ENCODE data around the gene MASP1.

MASP1 gene

GRCh38 chr3:187295316-187296034 is 3.9 kb upstream of the MASP1 start:
- H3K27ac ChIP-seq: no peak overlapping the region
- TF ChIP-seq CTCF (IDR thresholded peaks at IDR 0.05) (peak; percentile 25; the same call in 1 of the 2 replicates), ZFX (IDR thresholded peaks at IDR 0.05; ENCODE audit: borderline replicate concordance) (no peak)

GRCh38 chr3:187293516-187294430 is 2.2 kb upstream of the MASP1 start:
- no peak for TF ChIP-seq CTCF (IDR thresholded peaks at IDR 0.05)
- no peak for TF ChIP-seq ZFX (IDR thresholded peaks at IDR 0.05; ENCODE audit: borderline replicate concordance)
- H3K27ac ChIP-seq: no peak overlapping the region

- TF ChIP-seq ZFX (IDR thresholded peaks at IDR 0.05; ENCODE audit: borderline replicate concordance) (no peak), CTCF (IDR thresholded peaks at IDR 0.05) (no peak)
- no peak overlapping the region for H3K27ac ChIP-seq
These were observed 1.3 kb upstream of the MASP1 start for GRCh38 chr3:187292631-187293515.

- TF ChIP-seq ZFX (IDR thresholded peaks at IDR 0.05; ENCODE audit: borderline replicate concordance) (no peak), CTCF (IDR thresholded peaks at IDR 0.05) (no peak)
- H3K27ac ChIP-seq: no peak overlapping the region
These were observed 644 bp upstream of the MASP1 start for GRCh38 chr3:187292181-187292580.

- H3K27ac ChIP-seq: no peak overlapping the region
- TF ChIP-seq CTCF (IDR thresholded peaks at IDR 0.05) (no peak), ZFX (IDR thresholded peaks at IDR 0.05; ENCODE audit: borderline replicate concordance) (no peak)
These were observed 481 bp downstream of the MASP1 start for GRCh38 chr3:187291001-187291511.

- no peak overlapping the region for H3K27ac ChIP-seq
- TF ChIP-seq ZFX (IDR thresholded peaks at IDR 0.05; ENCODE audit: borderline replicate concordance) (no peak), CTCF (IDR thresholded peaks at IDR 0.05) (no peak)
These were observed 1.0 kb downstream of the MASP1 start for GRCh38 chr3:187290503-187290902.
